ENCODE results near the gene PRKAG3.

Gene PRKAG3

GRCh38 chr2:218820746-218821369 is 10.7 kb downstream of the PRKAG3 start:
- Histone ChIP-seq H3K9ac (ENCODE audit: low read depth, low read length) (no peak overlapping the region), H3K36me3 (ENCODE audit: insufficient read depth, low read length) (no peaks in the 10 kb centered on the region), H3K4me1 (ENCODE audit: insufficient read depth, low read length) (no peaks in the 10 kb centered on the region), H3K9me3 (ENCODE audit: control insufficient read depth, insufficient read depth, low read length) (no peaks in the 10 kb centered on the region)

DNA sequence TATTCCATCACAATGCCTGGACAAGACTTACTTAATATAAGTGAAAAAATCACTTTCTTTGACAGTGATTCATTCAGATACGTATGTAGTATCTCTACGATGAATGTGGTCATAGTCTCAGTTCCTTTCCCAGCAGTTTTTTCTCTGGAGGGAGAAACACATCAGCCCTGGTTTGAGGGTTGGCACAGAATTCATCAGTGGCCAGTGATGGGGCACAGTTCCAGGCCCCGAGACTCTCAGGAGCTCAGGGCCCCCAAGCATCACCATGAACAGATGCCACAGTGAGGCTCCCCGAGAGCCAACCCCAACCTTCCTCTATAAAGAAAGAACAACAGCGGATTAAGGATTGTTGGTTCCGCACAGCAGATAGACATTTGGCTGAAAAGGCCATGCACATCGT is 12.5 kb downstream of the PRKAG3 start:
- Histone ChIP-seq H3K36me3 (ENCODE audit: insufficient read depth, low read length) (no peaks in the 10 kb centered on the region), H3K9me3 (ENCODE audit: control insufficient read depth, insufficient read depth, low read length) (no peaks in the 10 kb centered on the region), H3K4me1 (ENCODE audit: insufficient read depth, low read length) (no peaks in the 10 kb centered on the region), H3K9ac (ENCODE audit: low read depth, low read length) (no peak overlapping the region)

- Histone ChIP-seq H3K9ac (ENCODE audit: low read depth, low read length) (no peak overlapping the region), H3K9me3 (ENCODE audit: control insufficient read depth, insufficient read depth, low read length) (no peaks in the 10 kb centered on the region), H3K4me1 (ENCODE audit: insufficient read depth, low read length) (no peaks in the 10 kb centered on the region), H3K36me3 (ENCODE audit: insufficient read depth, low read length) (no peaks in the 10 kb centered on the region)
These were observed 15.0 kb downstream of the PRKAG3 start for GRCh38 chr2:218816561-218817011.

DNA sequence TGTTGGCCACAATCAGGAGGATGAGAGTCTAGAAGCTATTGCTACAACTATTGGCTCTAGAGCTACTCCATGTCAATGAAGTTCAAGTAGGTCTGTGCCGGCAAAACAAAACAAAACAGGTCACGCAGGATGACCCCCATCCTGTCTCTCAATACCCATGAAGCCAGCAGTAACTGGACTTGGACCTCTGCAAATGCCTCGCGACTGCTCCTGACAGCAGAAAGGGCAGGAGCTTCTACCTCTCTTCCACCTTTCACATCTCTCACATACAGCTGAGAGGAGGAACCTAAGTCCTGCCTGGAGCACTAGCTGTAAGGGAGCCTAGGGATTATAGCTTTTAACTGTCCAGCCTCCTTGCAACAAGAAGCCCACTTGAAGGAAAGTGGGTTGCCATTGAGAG is 16.0 kb downstream of the PRKAG3 start:
- Histone ChIP-seq H3K36me3 (ENCODE audit: insufficient read depth, low read length) (no peaks in the 10 kb centered on the region), H3K9ac (ENCODE audit: low read depth, low read length) (no peak overlapping the region), H3K9me3 (ENCODE audit: control insufficient read depth, insufficient read depth, low read length) (no peaks in the 10 kb centered on the region), H3K4me1 (ENCODE audit: insufficient read depth, low read length) (no peaks in the 10 kb centered on the region)

- no peaks in the 10 kb centered on the region for H3K36me3 ChIP-seq (ENCODE audit: insufficient read depth, low read length)
- no peaks in the 10 kb centered on the region for H3K9me3 ChIP-seq (ENCODE audit: control insufficient read depth, insufficient read depth, low read length)
- no peak overlapping the region for H3K9ac ChIP-seq (ENCODE audit: low read depth, low read length)
- no peaks in the 10 kb centered on the region for H3K4me1 ChIP-seq (ENCODE audit: insufficient read depth, low read length)
These were observed 16.4 kb downstream of the PRKAG3 start for GRCh38 chr2:218815244-218815637.

GRCh38 chr2:218814540-218815243 is 16.9 kb downstream of the PRKAG3 start:
- Histone ChIP-seq H3K9me3 (ENCODE audit: control insufficient read depth, insufficient read depth, low read length) (no peaks in the 10 kb centered on the region), H3K36me3 (ENCODE audit: insufficient read depth, low read length) (no peaks in the 10 kb centered on the region), H3K9ac (ENCODE audit: low read depth, low read length) (no peak overlapping the region), H3K4me1 (ENCODE audit: insufficient read depth, low read length) (no peaks in the 10 kb centered on the region)

- no peak overlapping the region for H3K9ac ChIP-seq (ENCODE audit: low read depth, low read length)
- no peaks in the 10 kb centered on the region for H3K4me1 ChIP-seq (ENCODE audit: insufficient read depth, low read length)
- no peaks in the 10 kb centered on the region for H3K36me3 ChIP-seq (ENCODE audit: insufficient read depth, low read length)
- no peaks in the 10 kb centered on the region for H3K9me3 ChIP-seq (ENCODE audit: control insufficient read depth, insufficient read depth, low read length)
These were observed 17.7 kb downstream of the PRKAG3 start for GRCh38 chr2:218813771-218814460.

GRCh38 chr2:218812861-218813260 is 18.7 kb downstream of the PRKAG3 start:
- no peak overlapping the region for H3K9ac ChIP-seq (ENCODE audit: low read depth, low read length)
- no peaks in the 10 kb centered on the region for H3K9me3 ChIP-seq (ENCODE audit: control insufficient read depth, insufficient read depth, low read length)
- no peaks in the 10 kb centered on the region for H3K4me1 ChIP-seq (ENCODE audit: insufficient read depth, low read length)
- H3K36me3 ChIP-seq (ENCODE audit: insufficient read depth, low read length): no peaks in the 10 kb centered on the region

DNA sequence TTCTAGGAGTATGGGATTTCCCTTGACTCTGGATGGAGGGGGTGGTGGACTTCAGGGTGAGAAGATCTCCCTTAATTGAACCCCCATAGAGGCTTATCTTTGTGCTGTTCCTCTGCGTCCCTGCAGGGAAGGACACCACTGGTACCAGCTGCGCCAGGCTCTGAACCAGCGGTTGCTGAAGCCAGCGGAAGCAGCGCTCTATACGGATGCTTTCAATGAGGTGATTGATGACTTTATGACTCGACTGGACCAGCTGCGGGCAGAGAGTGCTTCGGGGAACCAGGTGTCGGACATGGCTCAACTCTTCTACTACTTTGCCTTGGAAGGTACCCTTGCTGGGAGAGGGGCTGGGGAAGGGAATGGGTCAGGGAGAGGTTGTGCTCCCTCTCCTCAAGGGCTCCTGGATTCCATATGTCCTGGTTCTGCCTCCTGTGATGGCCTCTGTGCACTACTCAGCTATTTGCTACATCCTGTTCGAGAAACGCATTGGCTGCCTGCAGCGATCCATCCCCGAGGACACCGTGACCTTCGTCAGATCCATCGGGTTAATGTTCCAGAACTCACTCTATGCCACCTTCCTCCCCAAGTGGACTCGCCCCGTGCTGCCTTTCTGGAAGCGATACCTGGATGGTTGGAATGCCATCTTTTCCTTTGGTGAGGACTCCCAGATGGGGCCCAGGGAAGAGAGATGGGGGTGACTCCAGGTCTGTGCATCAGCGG is 19.3 kb downstream of the PRKAG3 start:
- Histone ChIP-seq H3K9me3 (ENCODE audit: control insufficient read depth, insufficient read depth, low read length) (no peaks in the 10 kb centered on the region), H3K9ac (ENCODE audit: low read depth, low read length) (no peak overlapping the region), H3K36me3 (ENCODE audit: insufficient read depth, low read length) (no peaks in the 10 kb centered on the region), H3K4me1 (ENCODE audit: insufficient read depth, low read length) (no peaks in the 10 kb centered on the region)

GRCh38 chr2:218811382-218811781 is 20.2 kb downstream of the PRKAG3 start:
- no peak overlapping the region for H3K9ac ChIP-seq (ENCODE audit: low read depth, low read length)
- no peaks in the 10 kb centered on the region for H3K9me3 ChIP-seq (ENCODE audit: control insufficient read depth, insufficient read depth, low read length)
- no peaks in the 10 kb centered on the region for H3K36me3 ChIP-seq (ENCODE audit: insufficient read depth, low read length)
- peaks cover 1% of the 10 kb centered on the region; the same call in 1 of the 2 replicates for H3K4me1 ChIP-seq (ENCODE audit: insufficient read depth, low read length)

- no peak overlapping the region for H3K9ac ChIP-seq (ENCODE audit: low read depth, low read length)
- H3K4me1 ChIP-seq (ENCODE audit: insufficient read depth, low read length): peaks cover 10% of the 10 kb centered on the region; the same call in 1 of the 2 replicates
- no peaks in the 10 kb centered on the region for H3K36me3 ChIP-seq (ENCODE audit: insufficient read depth, low read length)
These were observed 21.3 kb downstream of the PRKAG3 start for GRCh38 chr2:218810256-218810655.

DNA sequence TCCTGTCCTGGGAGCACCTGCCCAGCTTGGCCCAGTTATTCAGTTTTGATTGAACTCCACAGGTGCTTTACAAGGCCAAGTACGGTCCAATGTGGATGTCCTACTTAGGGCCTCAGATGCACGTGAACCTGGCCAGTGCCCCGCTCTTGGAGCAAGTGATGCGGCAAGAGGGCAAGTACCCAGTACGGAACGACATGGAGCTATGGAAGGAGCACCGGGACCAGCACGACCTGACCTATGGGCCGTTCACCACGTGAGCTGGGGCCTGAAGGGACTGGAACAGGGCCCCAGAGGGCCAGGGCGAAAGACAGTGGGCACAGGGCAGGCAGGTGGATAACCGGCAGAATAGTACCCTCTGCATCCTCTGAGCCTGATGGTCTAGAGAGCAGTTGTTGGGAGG is 22.1 kb downstream of the PRKAG3 start:
- Histone ChIP-seq H3K9ac (ENCODE audit: low read depth, low read length) (no peak overlapping the region), H3K9me3 (ENCODE audit: control insufficient read depth, insufficient read depth, low read length) (no peaks in the 10 kb centered on the region), H3K4me1 (ENCODE audit: insufficient read depth, low read length) (peaks cover 10% of the 10 kb centered on the region; the same call in 1 of the 2 replicates), H3K36me3 (ENCODE audit: insufficient read depth, low read length) (no peaks in the 10 kb centered on the region)

More at GRCh38 chr2:218810256-218810655, 21.3 kb downstream of the PRKAG3 start:
- H3K9me3 ChIP-seq (ENCODE audit: control insufficient read depth, insufficient read depth, low read length): no peaks in the 10 kb centered on the region

DNA sequence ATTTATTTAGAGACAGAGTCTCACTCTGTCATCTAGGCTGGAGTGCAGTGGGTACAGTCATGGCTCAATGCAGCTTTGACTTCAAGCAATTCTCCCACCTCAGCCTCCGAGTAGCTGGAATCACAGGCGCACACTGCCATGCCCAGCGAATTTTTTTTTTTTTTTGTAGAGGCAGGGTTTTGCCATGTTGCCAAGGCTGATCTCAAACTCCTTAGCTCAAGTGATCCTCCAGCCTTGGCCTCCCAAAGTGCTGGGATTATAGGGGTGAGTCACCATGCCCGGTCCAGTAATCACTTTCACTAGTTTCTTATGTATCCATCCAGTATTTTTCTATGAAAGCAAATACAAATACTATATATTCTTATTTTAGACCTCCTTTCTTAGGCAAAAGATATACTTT is 24.0 kb downstream of the PRKAG3 start:
- Histone ChIP-seq H3K9ac (ENCODE audit: low read depth, low read length) (no peak overlapping the region), H3K36me3 (ENCODE audit: insufficient read depth, low read length) (no peaks in the 10 kb centered on the region), H3K4me1 (ENCODE audit: insufficient read depth, low read length) (peaks cover 10% of the 10 kb centered on the region; the same call in 1 of the 2 replicates), H3K9me3 (ENCODE audit: control insufficient read depth, insufficient read depth, low read length) (0 out of 2 replicates have a peak, but pooled peaks cover 3% of the 10 kb centered on the region)

DNA sequence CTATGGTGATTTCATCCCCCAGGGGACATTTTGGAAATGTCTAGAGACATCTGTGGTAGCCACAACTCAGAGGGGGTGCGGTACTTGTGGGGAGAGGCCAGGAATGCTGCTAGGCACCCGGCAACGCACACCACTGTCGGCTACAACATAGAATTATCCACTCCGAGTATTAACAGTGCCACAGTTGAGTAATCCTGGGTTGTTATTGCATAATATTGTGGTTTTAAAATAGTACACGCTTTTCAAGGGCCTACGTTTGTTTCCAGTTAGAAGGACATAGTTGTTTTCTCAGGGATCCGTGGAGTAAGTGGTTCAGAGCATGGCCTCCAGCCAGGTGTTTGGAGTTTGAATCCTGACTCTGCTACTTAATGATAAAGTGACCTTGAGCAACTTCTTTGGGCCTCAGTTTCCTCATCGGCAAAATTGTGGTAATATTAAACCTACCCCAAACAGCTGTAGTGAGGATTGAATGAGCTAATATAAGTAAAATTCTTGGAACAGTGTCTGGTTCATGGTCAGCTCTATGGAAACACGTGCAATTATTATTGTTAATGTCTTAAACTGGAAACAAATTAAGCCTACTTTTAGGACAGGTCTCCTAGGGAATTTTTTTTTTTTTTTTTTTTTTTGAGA is 25.1 kb downstream of the PRKAG3 start:
- Histone ChIP-seq H3K9ac (ENCODE audit: low read depth, low read length) (no peak overlapping the region), H3K9me3 (ENCODE audit: control insufficient read depth, insufficient read depth, low read length) (0 out of 2 replicates have a peak, but pooled peaks cover 3% of the 10 kb centered on the region), H3K4me1 (ENCODE audit: insufficient read depth, low read length) (peaks cover 10% of the 10 kb centered on the region; the same call in 1 of the 2 replicates), H3K36me3 (ENCODE audit: insufficient read depth, low read length) (no peaks in the 10 kb centered on the region)
